Fibroblast of lung (primary cell): Measurements from ENCODE around the gene RCN1. TPM values are rescaled to one million over a fixed set of nuclear protein-coding genes. Genes with fewer than 3 reads are reported as not detected.
A peak's percentile ranks its signal among the peaks of the same experiment; 100 is the strongest.

Experiments used
- DNase-seq, 2 donors: peaks; one replicate each; pipeline versions ENCODE4 v3.0.0 to v3.0.0-alpha.2; 2010; ENCODE audit warnings: low read depth in 2 of 2
- H2AFZ ChIP-seq: 2 replicates; pipeline ENCODE4 v1.5.1; 2012; ENCODE audit warnings: low read length, control low read depth, inconsistent platforms
- H3K27ac ChIP-seq: 2 replicates; pipeline ENCODE4 v1.5.1; 2011; ENCODE audit warnings: low read length, control low read depth; ENCODE audit not compliant: insufficient read depth
- H3K27me3 ChIP-seq: 2 replicates; pipeline ENCODE4 v1.5.1; 2011; ENCODE audit warnings: mild to moderate bottlenecking, low read length; ENCODE audit not compliant: control insufficient read depth, insufficient read depth
- H3K36me3 ChIP-seq: 2 replicates; pipeline ENCODE4 v1.5.1; 2011; ENCODE audit warnings: low read length; ENCODE audit not compliant: control insufficient read depth, insufficient read depth
- H3K4me1 ChIP-seq: 2 replicates; pipeline ENCODE4 v1.5.1; 2011; ENCODE audit warnings: low read length; ENCODE audit not compliant: control insufficient read depth, insufficient read depth; ENCODE audit errors: extremely low read depth
- H3K4me2 ChIP-seq: 2 replicates; pipeline ENCODE4 v1.5.1; 2011; ENCODE audit warnings: low read length, control low read depth; ENCODE audit not compliant: insufficient read depth; ENCODE audit errors: extremely low read depth
- H3K4me3 ChIP-seq, 4 experiments: fragments of 200-600 bp in 1 of 4; sonication (generic) in 1 of 4; replicated peaks in 1 of 4; 2 replicates each; pipeline ENCODE4 v1.5.1; 2011 to 2016; ENCODE audit warnings: low read length in 4 of 4, low read depth in 3 of 4, mild to moderate bottlenecking in 3 of 4, control low read depth in 2 of 4, inconsistent platforms in 1 of 4, mixed read lengths in 1 of 4; ENCODE audit not compliant: insufficient read depth in 1 of 4; ENCODE audit errors: control extremely low read depth in 1 of 4
- H3K79me2 ChIP-seq: 2 replicates; pipeline ENCODE4 v1.5.1; 2012; ENCODE audit warnings: mild to moderate bottlenecking, low read length, inconsistent platforms; ENCODE audit not compliant: control insufficient read depth, insufficient read depth
- H3K9ac ChIP-seq: 2 replicates; pipeline ENCODE4 v1.5.1; 2011; ENCODE audit warnings: mild to moderate bottlenecking, low read length, control low read depth; ENCODE audit not compliant: insufficient read depth
- H3K9me3 ChIP-seq: 2 replicates; pipeline ENCODE4 v1.5.1; 2012; ENCODE audit warnings: low read depth, low read length; ENCODE audit not compliant: control insufficient read depth, insufficient read depth
- H4K20me1 ChIP-seq: 2 replicates; pipeline ENCODE4 v1.5.1; 2011; ENCODE audit warnings: low read length; ENCODE audit not compliant: control insufficient read depth, insufficient read depth; ENCODE audit errors: extremely low read depth
- EZH2 ChIP-seq: IDR thresholded peaks from 2 replicates; pipeline ENCODE4 v1.5.1; 2012; ENCODE audit warnings: low read length, control low read depth, mild to moderate bottlenecking; ENCODE audit errors: missing control alignments
- polyA plus RNA-seq, 2 donors: library from polyadenylated mRNA; depleted of rRNA in 1 of 2; stranded (reverse) in 1 of 2; unstranded in 1 of 2; fragments of >200 nt; gene quantifications; 2 replicates each; pipeline ENCODE4 v1.2.1, GENCODE V29; 2011 to 2012; ENCODE audit warnings: missing spikeins in 1 of 2
- total RNA-seq: library from RNA; depleted of rRNA; stranded (reverse); fragments of >200 nt; gene quantifications from 2 replicates; pipeline ENCODE4 v1.2.1, GENCODE V29; 2014
- TF ChIP-seq, protein P1 (sequence below), 2 donors: IDR thresholded peaks in 1 of 2; conservative IDR thresholded peaks in 1 of 2; 1 replicate in 1 of 2; 2 replicates in 1 of 2; pipeline ENCODE4 v1.5.1; 2011 to 2012; ENCODE audit warnings: low read length in 2 of 2, control low read depth in 1 of 2, inconsistent platforms in 1 of 2, low read depth in 1 of 2, mild to moderate bottlenecking in 1 of 2

The RCN1 gene
- total and polyA plus RNA-seq, 2 donors (not counting 1 experiment from before 2014, with no cell fraction given) = 371 to 436 TPM

GRCh38 chr11:32136657-32137056 lies 45.8 kb downstream of the RCN1 start:
- TF ChIP-seq EZH2 = no peak
- TF ChIP-seq, protein P1, sequence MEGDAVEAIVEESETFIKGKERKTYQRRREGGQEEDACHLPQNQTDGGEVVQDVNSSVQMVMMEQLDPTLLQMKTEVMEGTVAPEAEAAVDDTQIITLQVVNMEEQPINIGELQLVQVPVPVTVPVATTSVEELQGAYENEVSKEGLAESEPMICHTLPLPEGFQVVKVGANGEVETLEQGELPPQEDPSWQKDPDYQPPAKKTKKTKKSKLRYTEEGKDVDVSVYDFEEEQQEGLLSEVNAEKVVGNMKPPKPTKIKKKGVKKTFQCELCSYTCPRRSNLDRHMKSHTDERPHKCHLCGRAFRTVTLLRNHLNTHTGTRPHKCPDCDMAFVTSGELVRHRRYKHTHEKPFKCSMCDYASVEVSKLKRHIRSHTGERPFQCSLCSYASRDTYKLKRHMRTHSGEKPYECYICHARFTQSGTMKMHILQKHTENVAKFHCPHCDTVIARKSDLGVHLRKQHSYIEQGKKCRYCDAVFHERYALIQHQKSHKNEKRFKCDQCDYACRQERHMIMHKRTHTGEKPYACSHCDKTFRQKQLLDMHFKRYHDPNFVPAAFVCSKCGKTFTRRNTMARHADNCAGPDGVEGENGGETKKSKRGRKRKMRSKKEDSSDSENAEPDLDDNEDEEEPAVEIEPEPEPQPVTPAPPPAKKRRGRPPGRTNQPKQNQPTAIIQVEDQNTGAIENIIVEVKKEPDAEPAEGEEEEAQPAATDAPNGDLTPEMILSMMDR (conservative IDR thresholded peaks at IDR 0.05 in 1 of 2, IDR thresholded peaks at IDR 0.05 in 1 of 2; ENCODE audit: low read depth in 1 of 2, low read length in 2 of 2) = no peak
- H3K27me3 ChIP-seq = no peaks in the 10 kb centered on the region
- peaks cover 15% of the 10 kb centered on the region for H3K4me1 ChIP-seq
- H3K9ac ChIP-seq = no peak overlapping the region
- H3K79me2 ChIP-seq = no peaks in the 10 kb centered on the region
- H3K9me3 ChIP-seq = no peaks in the 10 kb centered on the region
- H2AFZ ChIP-seq = peak overlapping the region; percentile 24
- H3K4me3 ChIP-seq = no peak overlapping the region
- H3K4me2 ChIP-seq = peak overlapping the region; percentile 8
- DNase-seq = no peak
- no peaks in the 10 kb centered on the region for H3K36me3 ChIP-seq
- H3K27ac ChIP-seq = peak overlapping the region; percentile 68
- no peaks in the 10 kb centered on the region for H4K20me1 ChIP-seq

DNA sequence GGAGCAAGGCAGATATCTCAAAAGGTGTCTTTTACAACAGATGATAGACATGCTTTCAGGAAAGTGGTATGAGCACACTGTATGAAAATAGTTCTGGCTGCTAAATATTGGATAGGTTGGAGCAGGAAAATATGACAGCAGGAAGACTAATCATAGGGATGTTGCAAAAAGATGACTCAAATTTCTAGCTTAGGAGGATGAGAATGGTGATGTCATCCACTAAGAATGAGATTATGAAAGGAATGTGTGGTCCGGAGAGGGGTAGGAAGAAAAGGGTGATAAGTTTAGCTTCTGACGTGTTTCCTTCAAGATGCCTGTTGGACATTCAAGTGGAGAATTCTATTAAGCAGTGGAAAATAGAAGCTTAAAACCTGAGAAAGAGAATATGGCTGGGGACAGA lies 46.4 kb downstream of the RCN1 start:
- peak; percentile 95 to 98 for DNase-seq

GRCh38 chr11:32137869-32138268 lies 47.0 kb downstream of the RCN1 start:
- H3K36me3 ChIP-seq = no peaks in the 10 kb centered on the region
- H3K27ac ChIP-seq = peak overlapping the region; percentile 68
- no peaks in the 10 kb centered on the region for H3K9me3 ChIP-seq
- H3K27me3 ChIP-seq = no peaks in the 10 kb centered on the region
- H3K9ac ChIP-seq = no peak overlapping the region
- DNase-seq = no peak
- no peak overlapping the region for H3K4me3 ChIP-seq
- no peak for TF ChIP-seq EZH2
- TF ChIP-seq, protein P1 (conservative IDR thresholded peaks at IDR 0.05 in 1 of 2, IDR thresholded peaks at IDR 0.05 in 1 of 2; ENCODE audit: low read depth in 1 of 2, low read length in 2 of 2) = no peak
- H4K20me1 ChIP-seq = no peaks in the 10 kb centered on the region
- no peaks in the 10 kb centered on the region for H3K79me2 ChIP-seq
- peak overlapping the region; percentile 61 for H3K4me2 ChIP-seq
- peak overlapping the region; percentile 62 for H2AFZ ChIP-seq
- peaks cover 15% of the 10 kb centered on the region for H3K4me1 ChIP-seq

More for the DNA sequence above, 46.4 kb downstream of the RCN1 start:
- TF ChIP-seq EZH2 = no peak
- TF ChIP-seq, protein P1 (conservative IDR thresholded peaks at IDR 0.05 in 1 of 2, IDR thresholded peaks at IDR 0.05 in 1 of 2; ENCODE audit: low read depth in 1 of 2, low read length in 2 of 2) = no peak
- H3K36me3 ChIP-seq = no peaks in the 10 kb centered on the region
- no peak overlapping the region for H3K9ac ChIP-seq
- H3K27me3 ChIP-seq = no peaks in the 10 kb centered on the region
- H3K79me2 ChIP-seq = no peaks in the 10 kb centered on the region
- H4K20me1 ChIP-seq = no peaks in the 10 kb centered on the region
- H2AFZ ChIP-seq = peak overlapping the region; percentile 62
- H3K9me3 ChIP-seq = no peaks in the 10 kb centered on the region
- peak overlapping the region; percentile 68 for H3K27ac ChIP-seq
- no peak overlapping the region for H3K4me3 ChIP-seq
- no peak overlapping the region for H3K4me2 ChIP-seq
- peaks cover 15% of the 10 kb centered on the region for H3K4me1 ChIP-seq
